ENCODE measurements around the gene MTURN.
"Not testable (repeated sequence)": the region's sequence is repeated elsewhere in the genome, so short reads cannot be mapped to it uniquely, and the experiment has no call there.

Gene MTURN

GRCh38 chr7:30181211-30181610, 46.4 kb downstream of the MTURN start:
- DNase-seq: no peak

GRCh38 chr7:30181736-30182522, 47.1 kb downstream of the MTURN start:
- DNase-seq: no peak

- no peak for DNase-seq
Measured at GRCh38 chr7:30182814-30183213, 48.0 kb downstream of the MTURN start.

GRCh38 chr7:30183749-30184369, 49.1 kb downstream of the MTURN start:
- no peak for DNase-seq

- DNase-seq: no peak
Measured at GRCh38 chr7:30184791-30185487, 50.2 kb downstream of the MTURN start.

- DNase-seq: no peak
Measured at GRCh38 chr7:30185496-30185895, 50.7 kb downstream of the MTURN start.

GRCh38 chr7:30186725-30187124, 51.9 kb downstream of the MTURN start:
- DNase-seq: no peak

GRCh38 chr7:30187513-30187912, 52.7 kb downstream of the MTURN start:
- no peak for DNase-seq

- DNase-seq: not testable (repeated sequence)
Measured at GRCh38 chr7:30188381-30188780, 53.6 kb downstream of the MTURN start.

GRCh38 chr7:30188811-30189210, 54.0 kb downstream of the MTURN start:
- no peak for DNase-seq

- DNase-seq: no peak
Measured at GRCh38 chr7:30191809-30192208, 57.0 kb downstream of the MTURN start.

GRCh38 chr7:30193336-30193943, 58.7 kb downstream of the MTURN start:
- no peak for DNase-seq

- no peak for DNase-seq
Measured at GRCh38 chr7:30196408-30196807, 61.6 kb downstream of the MTURN start.

- DNase-seq: no peak
Measured at GRCh38 chr7:30197438-30197837, 62.7 kb downstream of the MTURN start.

GRCh38 chr7:30199271-30199670, 64.5 kb downstream of the MTURN start:
- DNase-seq: no peak

- DNase-seq: no peak
Measured at GRCh38 chr7:30200591-30200990, 65.8 kb downstream of the MTURN start.

GRCh38 chr7:30201161-30201666, 66.4 kb downstream of the MTURN start:
- DNase-seq: no peak

GRCh38 chr7:30201921-30202320, 67.1 kb downstream of the MTURN start:
- no peak for DNase-seq

GRCh38 chr7:30202671-30203070, 67.9 kb downstream of the MTURN start:
- DNase-seq: no peak

GRCh38 chr7:30206491-30206890, 71.7 kb downstream of the MTURN start:
- no peak for DNase-seq

GRCh38 chr7:30206942-30207341, 72.2 kb downstream of the MTURN start:
- no peak for DNase-seq

GRCh38 chr7:30207376-30207775, 72.6 kb downstream of the MTURN start:
- no peak for DNase-seq

- DNase-seq: no peak
Measured at GRCh38 chr7:30209951-30210350, 75.2 kb downstream of the MTURN start.

Measured in activated CD8-positive, alpha-beta memory T cell treated with anti-CD3 and anti-CD28 coated beads, Interleukin-2, amount 50 U/mL, for 4 hours (primary cell).